GM19463 (cell line): ENCODE results near the gene CD72.

Experiments
- ATAC-seq: cut with Tn5 transposase; IDR thresholded peaks from one replicate; pipeline ENCODE4 v1.9.1; 2021; ENCODE audit warnings: mild to moderate bottlenecking, moderate library complexity; ENCODE audit not compliant: unreplicated experiment

Gene CD72

DNA sequence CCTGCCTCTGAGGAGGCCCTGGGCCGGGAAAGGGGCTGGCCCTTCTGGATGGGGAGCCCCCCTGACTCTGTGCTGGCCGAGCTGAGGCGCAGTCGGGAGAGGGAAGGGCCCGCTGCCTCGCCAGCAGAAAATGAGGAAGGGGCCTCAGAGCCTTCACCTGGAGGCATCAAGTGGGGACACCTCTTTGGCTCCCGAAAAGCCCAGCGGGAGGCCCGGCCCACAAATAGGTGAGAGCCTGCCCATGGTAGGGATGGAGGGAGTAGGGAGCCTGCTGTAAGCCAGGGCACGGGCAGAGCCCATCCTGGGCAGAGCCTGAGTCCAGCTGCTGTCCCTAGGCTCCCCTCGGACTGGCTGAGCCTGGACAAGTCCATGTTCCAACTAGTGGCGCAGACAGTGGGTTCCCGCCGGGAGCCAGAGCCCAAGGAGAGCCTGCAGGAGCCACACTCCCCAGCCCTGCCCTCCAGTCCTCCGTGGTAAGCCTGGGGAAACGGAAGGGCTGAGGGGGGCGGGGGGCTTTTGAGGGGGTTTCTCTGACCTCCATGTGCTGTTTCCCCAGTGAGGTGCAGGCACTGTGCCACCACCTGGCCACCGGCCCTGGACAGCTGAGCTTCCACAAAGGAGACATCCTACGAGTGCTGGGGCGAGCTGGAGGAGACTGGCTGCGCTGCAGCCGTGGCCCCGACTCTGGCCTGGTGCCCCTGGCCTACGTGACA lies 57.4 kb downstream of the CD72 start:
- no peak for ATAC-seq
